Esophagus squamous epithelium (tissue), 5 donors: ENCODE data around the gene ZC3H8. TPM values are rescaled to one million over a fixed set of nuclear protein-coding genes. Genes with fewer than 3 reads are reported as not detected.

Source experiments
- DNase-seq: peaks from one replicate; lab custom pipeline; 2025; lab: John Stamatoyannopoulos, UW
- H3K27ac ChIP-seq, 4 donors: fragments of 200-600 bp; sonication (generic); one replicate each; pipeline ENCODE4 v1.5.1; 2016 to 2019; ENCODE audit warnings: mild to moderate bottlenecking in 1 of 4
- H3K27me3 ChIP-seq, 4 donors: fragments of 200-600 bp; sonication (generic); 1 replicate in 3 of 4; 2 replicates in 1 of 4; pipeline versions ENCODE4 v1.5.1 to v1.6.0; 2017 to 2021; ENCODE audit warnings: antibody characterized with exemption in 1 of 4
- H3K36me3 ChIP-seq, 3 donors: fragments of 200-600 bp; sonication (generic); one replicate each; pipeline ENCODE4 v1.5.1; 2016 to 2019
- H3K4me1 ChIP-seq, 3 donors: fragments of 200-600 bp; sonication (generic); one replicate each; pipeline ENCODE4 v1.5.1; 2017 to 2019
- H3K4me3 ChIP-seq, 4 donors: fragments of 200-600 bp; sonication (generic); 1 replicate in 3 of 4; 2 replicates in 1 of 4; pipeline ENCODE4 v1.5.1; 2016 to 2019; ENCODE audit warnings: mild to moderate bottlenecking in 2 of 4, moderate library complexity in 1 of 4
- H3K9me3 ChIP-seq, 3 donors: fragments of 200-600 bp; sonication (generic); one replicate each; pipeline ENCODE4 v1.5.1; 2016 to 2019
- POLR2A ChIP-seq, 4 donors: fragments of 450-650 bp; IDR thresholded peaks; one replicate each; pipeline ENCODE4 v1.6.1; 2017; ENCODE audit warnings: antibody characterized with exemption in 4 of 4, mild to moderate bottlenecking in 4 of 4, moderate library complexity in 3 of 4
- WGBS, 2 donors: methylation state at CpG; one replicate each; pipeline ENCODE4 v1.1.5; 2018; 5-methylcytosine and 5-hydroxymethylcytosine counted together
- intact Hi-C: fragments of 100-400 bp; cut with DNase I; formaldehyde crosslinking; loops from one replicate; pipeline ENCODE4 v1.15.0; 2022
- total RNA-seq, 4 donors: library from RNA; depleted of rRNA; stranded (reverse); fragments of >200 nt; gene quantifications; one replicate each; pipeline ENCODE4 v1.1.0, GENCODE V29; 2016
- TF ChIP-seq, protein P1 (sequence below), 6 experiments: fragments of 450-650 bp in 4 of 6; fragments of 200-600 bp in 2 of 6; sonication (generic) in 2 of 6; IDR thresholded peaks; one replicate each; pipeline ENCODE4 v1.5.1; 2016 to 2019; ENCODE audit warnings: antibody characterized with exemption in 6 of 6, mild to moderate bottlenecking in 4 of 6, moderate library complexity in 4 of 6
- donor health status: DM: yes; HTN: yes; CAD: no.

Gene ZC3H8
- total RNA-seq, 4 donors from 2014 or later = 6.0 to 60.1 (median 37.1) TPM

- Histone ChIP-seq H3K27ac (no peak overlapping the region), H3K27me3 (no peaks in the 10 kb centered on the region), H3K36me3 (peaks cover 0 to 63% (median 0%) of the 10 kb centered on the region in 3 donors), H3K4me3 (no peak overlapping the region), H3K9me3 (no peaks in the 10 kb centered on the region), H3K4me1 (peaks cover 0 to 12% (median 0%) of the 10 kb centered on the region in 3 donors)
- intact Hi-C loops = no loop called here
- WGBS, 2 donors = 94 to 96% methylated on average over 3 of the region's 3 CpGs
- DNase-seq = no peak
- TF ChIP-seq, protein P1, sequence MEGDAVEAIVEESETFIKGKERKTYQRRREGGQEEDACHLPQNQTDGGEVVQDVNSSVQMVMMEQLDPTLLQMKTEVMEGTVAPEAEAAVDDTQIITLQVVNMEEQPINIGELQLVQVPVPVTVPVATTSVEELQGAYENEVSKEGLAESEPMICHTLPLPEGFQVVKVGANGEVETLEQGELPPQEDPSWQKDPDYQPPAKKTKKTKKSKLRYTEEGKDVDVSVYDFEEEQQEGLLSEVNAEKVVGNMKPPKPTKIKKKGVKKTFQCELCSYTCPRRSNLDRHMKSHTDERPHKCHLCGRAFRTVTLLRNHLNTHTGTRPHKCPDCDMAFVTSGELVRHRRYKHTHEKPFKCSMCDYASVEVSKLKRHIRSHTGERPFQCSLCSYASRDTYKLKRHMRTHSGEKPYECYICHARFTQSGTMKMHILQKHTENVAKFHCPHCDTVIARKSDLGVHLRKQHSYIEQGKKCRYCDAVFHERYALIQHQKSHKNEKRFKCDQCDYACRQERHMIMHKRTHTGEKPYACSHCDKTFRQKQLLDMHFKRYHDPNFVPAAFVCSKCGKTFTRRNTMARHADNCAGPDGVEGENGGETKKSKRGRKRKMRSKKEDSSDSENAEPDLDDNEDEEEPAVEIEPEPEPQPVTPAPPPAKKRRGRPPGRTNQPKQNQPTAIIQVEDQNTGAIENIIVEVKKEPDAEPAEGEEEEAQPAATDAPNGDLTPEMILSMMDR (IDR thresholded peaks at IDR 0.05) = no peak
- no peak for TF ChIP-seq POLR2A (IDR thresholded peaks at IDR 0.05)
Observed at GRCh38 chr2:112230371-112230770, 24.5 kb downstream of the ZC3H8 start.

DNA sequence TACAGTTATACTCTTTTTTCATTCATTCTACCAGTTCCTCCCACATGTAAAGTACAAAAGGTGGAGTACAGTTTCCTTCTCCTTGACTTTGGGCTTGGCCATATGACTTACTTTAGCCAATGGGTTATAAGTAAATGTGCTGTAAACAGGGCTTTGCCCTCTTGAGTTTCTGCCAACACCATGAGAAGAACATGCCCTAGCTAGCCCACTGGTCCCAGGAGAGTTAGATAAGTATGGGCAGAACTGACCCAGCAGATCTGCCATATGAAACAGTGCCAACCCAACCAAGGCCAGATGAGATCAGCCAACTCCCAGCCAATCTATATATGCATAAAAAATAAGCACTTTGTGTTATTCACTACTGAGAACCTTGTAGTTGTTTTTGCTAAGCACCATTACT is 25.5 kb downstream of the ZC3H8 start:
- peak overlapping the region in 2 of 4 donors; percentile 30 to 31 for H3K27ac ChIP-seq
- intact Hi-C loops = no loop called here

GRCh38 chr2:112220831-112221230 is 34.0 kb downstream of the ZC3H8 start:
- DNase-seq = no peak
- 90 to 93% methylated on average over 3 of the region's 3 CpGs for WGBS, 2 donors
- no peaks in the 10 kb centered on the region for H3K9me3 ChIP-seq
- H3K4me1 ChIP-seq = no peaks in the 10 kb centered on the region
- intact Hi-C loops = no loop called here
- H3K4me3 ChIP-seq = no peak overlapping the region
- H3K27ac ChIP-seq = no peak overlapping the region
- TF ChIP-seq POLR2A (IDR thresholded peaks at IDR 0.05) = no peak
- TF ChIP-seq, protein P1 (IDR thresholded peaks at IDR 0.05) = no peak
- H3K36me3 ChIP-seq = peaks cover 0 to 34% (median 0%) of the 10 kb centered on the region in 3 donors
- H3K27me3 ChIP-seq = no peaks in the 10 kb centered on the region

More for the DNA sequence above, 25.5 kb downstream of the ZC3H8 start:
- DNase-seq = no peak
- no peak for TF ChIP-seq POLR2A (IDR thresholded peaks at IDR 0.05)
- TF ChIP-seq, protein P1 (IDR thresholded peaks at IDR 0.05) = no peak
- Histone ChIP-seq H3K9me3 (no peaks in the 10 kb centered on the region), H3K27me3 (no peaks in the 10 kb centered on the region), H3K4me1 (peaks cover 0 to 12% (median 0%) of the 10 kb centered on the region in 3 donors), H3K36me3 (peaks cover 0 to 64% (median 0%) of the 10 kb centered on the region in 3 donors), H3K4me3 (no peak overlapping the region)

DNA sequence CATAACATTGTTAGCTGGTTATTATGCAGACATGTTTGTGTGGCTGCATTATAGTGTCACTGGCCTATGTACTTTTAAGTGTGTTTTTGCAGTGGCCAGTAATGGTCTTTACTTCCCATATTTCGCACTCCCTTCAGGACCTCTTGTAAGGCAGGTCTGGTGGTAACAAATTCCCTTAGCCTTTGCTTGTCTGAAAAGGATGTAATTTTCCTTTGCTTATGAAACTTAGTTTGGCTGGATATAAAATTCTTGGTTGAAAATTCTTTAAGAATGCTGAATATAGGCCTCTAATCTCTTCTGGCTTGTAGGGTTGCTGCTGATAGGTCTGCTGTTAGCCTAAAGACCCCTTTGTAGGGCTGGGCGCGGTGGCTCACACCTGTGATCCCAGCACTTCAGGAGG is 34.7 kb downstream of the ZC3H8 start:
- Histone ChIP-seq H3K9me3 (no peaks in the 10 kb centered on the region), H3K36me3 (peaks cover 0 to 34% (median 0%) of the 10 kb centered on the region in 3 donors), H3K4me1 (no peaks in the 10 kb centered on the region), H3K27ac (no peak overlapping the region), H3K27me3 (no peaks in the 10 kb centered on the region), H3K4me3 (no peak overlapping the region)
- intact Hi-C loops = no loop called here
- no peak for DNase-seq
- WGBS, 2 donors = 83 to 100% methylated on average over 1 to 3 of the region's 3 CpGs
- no peak for TF ChIP-seq POLR2A (IDR thresholded peaks at IDR 0.05)
- TF ChIP-seq, protein P1 (IDR thresholded peaks at IDR 0.05) = no peak

- no peak for TF ChIP-seq POLR2A (IDR thresholded peaks at IDR 0.05)
- TF ChIP-seq, protein P1 (IDR thresholded peaks at IDR 0.05) = no peak
- no peak overlapping the region for H3K4me3 ChIP-seq
- no peaks in the 10 kb centered on the region for H3K4me1 ChIP-seq
- H3K27ac ChIP-seq = no peak overlapping the region
- H3K36me3 ChIP-seq = peaks cover 0 to 42% (median 3%) of the 10 kb centered on the region in 3 donors
- H3K9me3 ChIP-seq = no peaks in the 10 kb centered on the region
- no peaks in the 10 kb centered on the region for H3K27me3 ChIP-seq
- intact Hi-C loops = no loop called here
- DNase-seq = no peak
Observed at GRCh38 chr2:112217854-112218253, 37.0 kb downstream of the ZC3H8 start.
